H1 (cell line): ENCODE results near the gene PPIA. TPM values are rescaled to one million over a fixed set of nuclear protein-coding genes. Genes with fewer than 3 reads are reported as not detected.

Source experiments
- BACH1 ChIP-seq: IDR thresholded peaks from 2 replicates; pipeline ENCODE4 v1.6.1; 2012; ENCODE audit warnings: low read length, improper control_type of control experiment
- EZH2 ChIP-seq: fragments of 200-600 bp; sonication (generic); IDR thresholded peaks from 2 replicates; pipeline ENCODE4 v1.7.1; 2012; ENCODE audit warnings: low read depth, mild to moderate bottlenecking, moderate library complexity, low read length, inconsistent platforms; ENCODE audit not compliant: severe bottlenecking
- KDM5A ChIP-seq: fragments of 200-600 bp; IDR thresholded peaks from 2 replicates; pipeline ENCODE4 v1.7.1; 2012; ENCODE audit warnings: mild to moderate bottlenecking, low read length, inconsistent platforms, mixed read lengths
- NRF1 ChIP-seq: IDR thresholded peaks from 2 replicates; pipeline ENCODE4 v1.6.1; 2011; ENCODE audit warnings: mild to moderate bottlenecking, low read depth, low read length, improper control_type of control experiment
- PHF8 ChIP-seq: fragments of 200-600 bp; sonication (generic); conservative IDR thresholded peaks from 2 replicates; pipeline ENCODE4 v1.7.1; 2012; ENCODE audit warnings: low read depth, mild to moderate bottlenecking, inconsistent platforms, low read length, moderate library complexity
- RNF2 ChIP-seq: fragments of 200-900, 300-1000 bp; sonication (generic); IDR thresholded peaks from 2 replicates; pipeline ENCODE4 v1.7.1; 2016; ENCODE audit warnings: borderline replicate concordance, low read depth, mild to moderate bottlenecking, antibody characterized with exemption, low read length; ENCODE audit not compliant: poor library complexity, severe bottlenecking; ENCODE audit errors: missing control alignments
- SP1 ChIP-seq: IDR thresholded peaks from 2 replicates; pipeline ENCODE4 v1.6.1; 2011; ENCODE audit warnings: low read depth, low read length
- TAF1 ChIP-seq: IDR thresholded peaks from 2 replicates; pipeline ENCODE4 v1.6.1; 2011; ENCODE audit warnings: mild to moderate bottlenecking, low read depth, low read length
- polyA plus RNA-seq, 7 experiments: library from polyadenylated mRNA; depleted of rRNA in 3 of 7; stranded (reverse) in 5 of 7; unstranded in 2 of 7; fragments of >200 nt in 5 of 7; fragments of 200-250 nt in 2 of 7; gene quantifications; 1 replicate in 5 of 7; 2 replicates in 1 of 7; 4 replicates in 1 of 7; pipeline versions ENCODE4 v1.2.1 to v1.2.3, GENCODE V29; 2011 to 2013; ENCODE audit warnings: missing spikeins in 2 of 7, mixed read lengths in 2 of 7
- total RNA-seq: library from RNA; stranded (reverse); fragmentation: NEBNext Ultra II Directional; extraction: Animal tissue kit (Norgen Biotek cat#: 25700); gene quantifications from 2 replicates; pipeline ENCODE4 v1.2.1, GENCODE V29; 2021
- TF ChIP-seq, protein P1 (sequence below): fragments of 300-600 bp; sonication (generic); IDR thresholded peaks from 2 replicates; pipeline ENCODE4 v1.7.1; 2012; ENCODE audit warnings: low read length, moderate library complexity, mild to moderate bottlenecking, inconsistent platforms; ENCODE audit not compliant: insufficient replicate concordance

The PPIA gene
- total and polyA plus RNA-seq, 2 of the 8 experiments (the other 6 are each of a cell fraction or from before 2014, with no cell fraction given), result 2,865 to 5,394 TPM

DNA sequence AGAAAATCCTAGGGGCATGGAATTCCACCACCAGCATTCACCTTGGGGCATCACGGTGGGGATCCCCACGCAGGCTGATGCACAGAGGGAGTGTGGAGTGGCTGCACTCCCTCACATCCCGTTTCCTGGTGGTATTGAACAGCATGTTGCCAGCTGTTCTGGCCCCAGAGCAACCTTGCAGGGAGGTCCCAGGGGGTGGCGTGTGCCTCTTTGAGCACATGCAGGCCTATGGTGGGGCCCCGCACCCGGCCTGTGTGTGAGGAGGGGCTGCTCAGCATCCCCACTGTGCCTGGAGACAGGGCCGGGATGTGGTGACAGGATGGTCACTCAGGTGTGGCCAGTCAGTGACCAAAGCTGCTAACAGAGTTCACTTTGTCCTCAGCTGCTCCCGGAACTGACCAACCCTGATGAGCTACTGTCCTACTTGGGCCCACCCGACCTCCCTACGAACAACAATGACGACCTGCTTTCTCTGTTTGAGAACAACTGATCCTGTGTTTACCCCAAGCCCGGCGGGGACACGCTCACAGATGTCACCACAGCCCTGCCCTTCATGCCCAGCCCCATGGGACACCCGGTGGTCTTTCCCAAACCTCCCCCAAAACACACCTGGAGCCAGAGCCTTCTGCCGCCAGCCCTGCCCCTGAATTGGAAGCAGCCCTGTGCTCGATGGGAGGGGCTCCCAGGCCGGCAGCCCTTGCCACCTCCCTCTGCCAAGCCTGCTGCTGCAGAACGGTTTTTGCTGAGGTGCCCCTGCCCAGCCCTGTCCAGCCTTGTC lies 29.2 kb upstream of the PPIA start (continued):
- TF ChIP-seq, protein P1, sequence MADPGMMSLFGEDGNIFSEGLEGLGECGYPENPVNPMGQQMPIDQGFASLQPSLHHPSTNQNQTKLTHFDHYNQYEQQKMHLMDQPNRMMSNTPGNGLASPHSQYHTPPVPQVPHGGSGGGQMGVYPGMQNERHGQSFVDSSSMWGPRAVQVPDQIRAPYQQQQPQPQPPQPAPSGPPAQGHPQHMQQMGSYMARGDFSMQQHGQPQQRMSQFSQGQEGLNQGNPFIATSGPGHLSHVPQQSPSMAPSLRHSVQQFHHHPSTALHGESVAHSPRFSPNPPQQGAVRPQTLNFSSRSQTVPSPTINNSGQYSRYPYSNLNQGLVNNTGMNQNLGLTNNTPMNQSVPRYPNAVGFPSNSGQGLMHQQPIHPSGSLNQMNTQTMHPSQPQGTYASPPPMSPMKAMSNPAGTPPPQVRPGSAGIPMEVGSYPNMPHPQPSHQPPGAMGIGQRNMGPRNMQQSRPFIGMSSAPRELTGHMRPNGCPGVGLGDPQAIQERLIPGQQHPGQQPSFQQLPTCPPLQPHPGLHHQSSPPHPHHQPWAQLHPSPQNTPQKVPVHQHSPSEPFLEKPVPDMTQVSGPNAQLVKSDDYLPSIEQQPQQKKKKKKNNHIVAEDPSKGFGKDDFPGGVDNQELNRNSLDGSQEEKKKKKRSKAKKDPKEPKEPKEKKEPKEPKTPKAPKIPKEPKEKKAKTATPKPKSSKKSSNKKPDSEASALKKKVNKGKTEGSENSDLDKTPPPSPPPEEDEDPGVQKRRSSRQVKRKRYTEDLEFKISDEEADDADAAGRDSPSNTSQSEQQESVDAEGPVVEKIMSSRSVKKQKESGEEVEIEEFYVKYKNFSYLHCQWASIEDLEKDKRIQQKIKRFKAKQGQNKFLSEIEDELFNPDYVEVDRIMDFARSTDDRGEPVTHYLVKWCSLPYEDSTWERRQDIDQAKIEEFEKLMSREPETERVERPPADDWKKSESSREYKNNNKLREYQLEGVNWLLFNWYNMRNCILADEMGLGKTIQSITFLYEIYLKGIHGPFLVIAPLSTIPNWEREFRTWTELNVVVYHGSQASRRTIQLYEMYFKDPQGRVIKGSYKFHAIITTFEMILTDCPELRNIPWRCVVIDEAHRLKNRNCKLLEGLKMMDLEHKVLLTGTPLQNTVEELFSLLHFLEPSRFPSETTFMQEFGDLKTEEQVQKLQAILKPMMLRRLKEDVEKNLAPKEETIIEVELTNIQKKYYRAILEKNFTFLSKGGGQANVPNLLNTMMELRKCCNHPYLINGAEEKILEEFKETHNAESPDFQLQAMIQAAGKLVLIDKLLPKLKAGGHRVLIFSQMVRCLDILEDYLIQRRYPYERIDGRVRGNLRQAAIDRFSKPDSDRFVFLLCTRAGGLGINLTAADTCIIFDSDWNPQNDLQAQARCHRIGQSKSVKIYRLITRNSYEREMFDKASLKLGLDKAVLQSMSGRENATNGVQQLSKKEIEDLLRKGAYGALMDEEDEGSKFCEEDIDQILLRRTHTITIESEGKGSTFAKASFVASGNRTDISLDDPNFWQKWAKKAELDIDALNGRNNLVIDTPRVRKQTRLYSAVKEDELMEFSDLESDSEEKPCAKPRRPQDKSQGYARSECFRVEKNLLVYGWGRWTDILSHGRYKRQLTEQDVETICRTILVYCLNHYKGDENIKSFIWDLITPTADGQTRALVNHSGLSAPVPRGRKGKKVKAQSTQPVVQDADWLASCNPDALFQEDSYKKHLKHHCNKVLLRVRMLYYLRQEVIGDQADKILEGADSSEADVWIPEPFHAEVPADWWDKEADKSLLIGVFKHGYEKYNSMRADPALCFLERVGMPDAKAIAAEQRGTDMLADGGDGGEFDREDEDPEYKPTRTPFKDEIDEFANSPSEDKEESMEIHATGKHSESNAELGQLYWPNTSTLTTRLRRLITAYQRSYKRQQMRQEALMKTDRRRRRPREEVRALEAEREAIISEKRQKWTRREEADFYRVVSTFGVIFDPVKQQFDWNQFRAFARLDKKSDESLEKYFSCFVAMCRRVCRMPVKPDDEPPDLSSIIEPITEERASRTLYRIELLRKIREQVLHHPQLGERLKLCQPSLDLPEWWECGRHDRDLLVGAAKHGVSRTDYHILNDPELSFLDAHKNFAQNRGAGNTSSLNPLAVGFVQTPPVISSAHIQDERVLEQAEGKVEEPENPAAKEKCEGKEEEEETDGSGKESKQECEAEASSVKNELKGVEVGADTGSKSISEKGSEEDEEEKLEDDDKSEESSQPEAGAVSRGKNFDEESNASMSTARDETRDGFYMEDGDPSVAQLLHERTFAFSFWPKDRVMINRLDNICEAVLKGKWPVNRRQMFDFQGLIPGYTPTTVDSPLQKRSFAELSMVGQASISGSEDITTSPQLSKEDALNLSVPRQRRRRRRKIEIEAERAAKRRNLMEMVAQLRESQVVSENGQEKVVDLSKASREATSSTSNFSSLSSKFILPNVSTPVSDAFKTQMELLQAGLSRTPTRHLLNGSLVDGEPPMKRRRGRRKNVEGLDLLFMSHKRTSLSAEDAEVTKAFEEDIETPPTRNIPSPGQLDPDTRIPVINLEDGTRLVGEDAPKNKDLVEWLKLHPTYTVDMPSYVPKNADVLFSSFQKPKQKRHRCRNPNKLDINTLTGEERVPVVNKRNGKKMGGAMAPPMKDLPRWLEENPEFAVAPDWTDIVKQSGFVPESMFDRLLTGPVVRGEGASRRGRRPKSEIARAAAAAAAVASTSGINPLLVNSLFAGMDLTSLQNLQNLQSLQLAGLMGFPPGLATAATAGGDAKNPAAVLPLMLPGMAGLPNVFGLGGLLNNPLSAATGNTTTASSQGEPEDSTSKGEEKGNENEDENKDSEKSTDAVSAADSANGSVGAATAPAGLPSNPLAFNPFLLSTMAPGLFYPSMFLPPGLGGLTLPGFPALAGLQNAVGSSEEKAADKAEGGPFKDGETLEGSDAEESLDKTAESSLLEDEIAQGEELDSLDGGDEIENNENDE, result no peak
- TF ChIP-seq KDM5A (no peak), EZH2 (no peak), RNF2 (no peak), NRF1 (no peak), PHF8 (no peak), TAF1 (no peak), BACH1 (no peak), SP1 (no peak)
